ENCODE data around the gene TSC2. TPM values are rescaled to one million over a fixed set of nuclear protein-coding genes. Genes with fewer than 3 reads are reported as not detected.

TSC2 gene
- polyA plus RNA-seq, 3 donors = 11.7 to 95.1 (median 20.8) TPM

- no peak for DNase-seq
- Histone ChIP-seq H3K4me3 (replicated peaks in 1 of 3; ENCODE audit: low read depth in 2 of 3, low read length in 3 of 3) (no peak overlapping the region), H3K4me1 (ENCODE audit: control insufficient read depth in 1 of 2, insufficient read depth in 2 of 2, low read length in 2 of 2) (no peaks in the 10 kb centered on the region), H3K27me3 (ENCODE audit: control insufficient read depth in 2 of 2, insufficient read depth in 2 of 2, low read length in 2 of 2) (no peaks in the 10 kb centered on the region), H4K20me1 (ENCODE audit: insufficient read depth, low read length) (no peaks in the 10 kb centered on the region), H3K9ac (ENCODE audit: insufficient read depth, low read length, poor library complexity, severe bottlenecking) (no peak overlapping the region), H3K9me3 (replicated peaks in 1 of 2; ENCODE audit: control insufficient read depth in 1 of 2, insufficient read depth in 1 of 2, low read length in 2 of 2) (no peaks in the 10 kb centered on the region), H3K79me2 (ENCODE audit: insufficient read depth, low read length) (no peaks in the 10 kb centered on the region), H3K4me2 (replicated peaks; ENCODE audit: extremely low read depth, low read length, poor library complexity, severe bottlenecking) (no peak overlapping the region), H3K36me3 (replicated peaks in 1 of 2; ENCODE audit: control insufficient read depth in 1 of 2, insufficient read depth in 2 of 2, low read length in 2 of 2) (peaks cover 85 to 98% of the 10 kb centered on the region in 2 donors), H2AFZ (ENCODE audit: insufficient read depth, low read depth, low read length, poor library complexity, severe bottlenecking) (no peak overlapping the region), H3K27ac (ENCODE audit: low read depth in 1 of 2, low read length in 2 of 2) (no peak overlapping the region)
- Mint-ChIP-seq H3K36me3 (peaks cover 44 to 78% of the 10 kb centered on the region in 2 donors), H3K9me3 (no peaks in the 10 kb centered on the region), H3K27me3 (ENCODE audit: low read depth in 3 of 3) (peaks cover 0 to 2% (median 0%) of the 10 kb centered on the region in 3 donors), H3K27ac (no peak overlapping the region), H3K4me1 (no peaks in the 10 kb centered on the region), H3K4me3 (no peak overlapping the region)
- intact Hi-C loops (cut with micrococcal nuclease) = no loop called here
- TF ChIP-seq CTCF (IDR thresholded peaks at IDR 0.05) = no peak
- 98% methylated on average over 40 of the region's 44 CpGs for WGBS (ENCODE audit: insufficient coverage)
Measured at GRCh38 chr16:2083876-2084780, 36.3 kb downstream of the TSC2 start.

- no peak overlapping the region for H3K4me3 Mint-ChIP-seq
- no peak for DNase-seq
- Histone ChIP-seq H3K4me3 (replicated peaks in 1 of 3; ENCODE audit: low read depth in 2 of 3, low read length in 3 of 3) (no peak overlapping the region), H4K20me1 (ENCODE audit: insufficient read depth, low read length) (no peaks in the 10 kb centered on the region), H3K27me3 (ENCODE audit: control insufficient read depth in 2 of 2, insufficient read depth in 2 of 2, low read length in 2 of 2) (no peaks in the 10 kb centered on the region), H3K9me3 (replicated peaks in 1 of 2; ENCODE audit: control insufficient read depth in 1 of 2, insufficient read depth in 1 of 2, low read length in 2 of 2) (no peaks in the 10 kb centered on the region), H3K36me3 (replicated peaks in 1 of 2; ENCODE audit: control insufficient read depth in 1 of 2, insufficient read depth in 2 of 2, low read length in 2 of 2) (peaks cover 84 to 94% of the 10 kb centered on the region in 2 donors), H3K4me2 (replicated peaks; ENCODE audit: extremely low read depth, low read length, poor library complexity, severe bottlenecking) (no peak overlapping the region), H3K79me2 (ENCODE audit: insufficient read depth, low read length) (no peaks in the 10 kb centered on the region), H3K9ac (ENCODE audit: insufficient read depth, low read length, poor library complexity, severe bottlenecking) (no peak overlapping the region), H3K4me1 (ENCODE audit: control insufficient read depth in 1 of 2, insufficient read depth in 2 of 2, low read length in 2 of 2) (no peaks in the 10 kb centered on the region), H2AFZ (ENCODE audit: insufficient read depth, low read depth, low read length, poor library complexity, severe bottlenecking) (no peak overlapping the region), H3K27ac (ENCODE audit: low read depth in 1 of 2, low read length in 2 of 2) (no peak overlapping the region)
- H3K9me3 Mint-ChIP-seq = no peaks in the 10 kb centered on the region
- WGBS (ENCODE audit: insufficient coverage) = 97% methylated on average over 28 of the region's 29 CpGs
- H3K36me3 Mint-ChIP-seq = peaks cover 42 to 79% of the 10 kb centered on the region in 2 donors
- intact Hi-C loops (cut with micrococcal nuclease) = no loop called here
- no peak for TF ChIP-seq CTCF (IDR thresholded peaks at IDR 0.05)
- H3K4me1 Mint-ChIP-seq = no peaks in the 10 kb centered on the region
- H3K27me3 Mint-ChIP-seq (ENCODE audit: low read depth in 3 of 3) = peaks cover 0 to 2% (median 0%) of the 10 kb centered on the region in 3 donors
- no peak overlapping the region for H3K27ac Mint-ChIP-seq
Measured at GRCh38 chr16:2084895-2085625, 37.3 kb downstream of the TSC2 start.

All from CD14-positive monocyte (primary cell).